Gastrocnemius medialis (tissue), 4 donors: ENCODE measurements around the gene NKX2-2.

Experiments used
- CTCF ChIP-seq, 5 experiments: fragments of 450-650 bp in 3 of 5; fragments of 200-600 bp in 2 of 5; sonication (generic) in 2 of 5; IDR thresholded peaks in 4 of 5; conservative IDR thresholded peaks in 1 of 5; 1 replicate in 4 of 5; 2 replicates in 1 of 5; pipeline ENCODE4 v1.5.1; 2016 to 2019; ENCODE audit warnings: antibody characterized with exemption in 5 of 5, mild to moderate bottlenecking in 3 of 5, moderate library complexity in 3 of 5
- POLR2A ChIP-seq, 2 donors: fragments of 450-650 bp; IDR thresholded peaks; one replicate each; pipeline ENCODE4 v1.6.1; 2017; ENCODE audit warnings: antibody characterized with exemption in 2 of 2, mild to moderate bottlenecking in 2 of 2, moderate library complexity in 2 of 2

DNA sequence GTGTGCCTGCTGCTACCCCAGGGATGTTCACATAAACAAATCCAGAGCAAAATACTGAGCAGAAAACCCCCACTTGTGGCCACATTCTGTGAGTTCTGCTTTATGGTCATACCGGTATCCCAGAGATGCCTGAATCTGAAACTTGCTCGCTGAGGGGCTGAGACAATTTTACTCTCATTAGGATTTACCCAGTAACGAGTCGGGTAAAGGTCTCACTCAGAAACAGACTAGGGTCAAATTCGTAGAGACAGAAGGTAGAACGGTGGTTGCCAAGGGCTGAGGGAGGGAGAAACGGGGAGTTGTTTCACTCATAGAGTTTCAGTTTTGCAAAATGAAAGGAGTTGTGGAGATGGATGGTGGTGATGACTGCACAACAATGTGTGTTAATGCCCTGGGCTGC, 45.4 kb upstream of the NKX2-2 start:
- TF ChIP-seq CTCF (IDR thresholded peaks at IDR 0.05 in 4 of 5, conservative IDR thresholded peaks at IDR 0.05 in 1 of 5) = no peak
- TF ChIP-seq POLR2A (IDR thresholded peaks at IDR 0.05) = no peak
